Transverse colon (tissue), 4 donors: ENCODE results near the gene KIF12. TPM values are rescaled to one million over a fixed set of nuclear protein-coding genes. Genes with fewer than 3 reads are reported as not detected.

Source experiments
- DNase-seq: peaks from one replicate; pipeline ENCODE4 v3.0.0-alpha.2; 2019
- H3K27ac ChIP-seq, 4 donors: fragments of 200-600 bp; sonication (generic); 2 replicates each; pipeline ENCODE4 v1.5.1; 2016 to 2018; ENCODE audit warnings: inconsistent platforms in 4 of 4
- H3K27me3 ChIP-seq: fragments of 200-600 bp; sonication (generic); 2 replicates; pipeline ENCODE4 v1.5.1; 2017; ENCODE audit warnings: inconsistent platforms
- H3K36me3 ChIP-seq, 4 donors: fragments of 200-600 bp; sonication (generic); 2 replicates each; pipeline ENCODE4 v1.5.1; 2017 to 2019; ENCODE audit warnings: inconsistent platforms in 4 of 4
- H3K4me1 ChIP-seq, 4 donors: fragments of 200-600 bp; sonication (generic); 2 replicates each; pipeline ENCODE4 v1.5.1; 2017 to 2020; ENCODE audit warnings: inconsistent platforms in 4 of 4
- H3K4me3 ChIP-seq, 4 donors: fragments of 200-600 bp; sonication (generic); 1 replicate in 1 of 4; 2 replicates in 3 of 4; pipeline versions ENCODE4 v1.5.1 to v1.6.1; 2017 to 2019; ENCODE audit warnings: inconsistent platforms in 4 of 4
- H3K9me3 ChIP-seq, 2 donors: fragments of 200-600 bp; sonication (generic); 2 replicates each; pipeline ENCODE4 v1.5.1; 2017 to 2019; ENCODE audit warnings: inconsistent platforms in 2 of 2
- EP300 ChIP-seq: sonication (generic); formaldehyde crosslinking; IDR thresholded peaks from one replicate; pipeline ENCODE4 v1.6.1; 2017; ENCODE audit warnings: antibody characterized with exemption, low read depth
- POLR2A ChIP-seq: fragments of 450-650 bp; IDR thresholded peaks from one replicate; pipeline ENCODE4 v1.6.1; 2016; ENCODE audit warnings: antibody characterized with exemption, mild to moderate bottlenecking, moderate library complexity
- POLR2AphosphoS5 ChIP-seq, 3 donors: sonication (generic); formaldehyde crosslinking; IDR thresholded peaks; one replicate each; pipeline ENCODE4 v1.6.1; 2016; ENCODE audit warnings: antibody characterized with exemption in 3 of 3
- WGBS, 2 donors: methylation state at CpG; one replicate each; pipeline ENCODE4 v1.1.5; 2018; ENCODE audit warnings: low coverage in 1 of 2; 5-methylcytosine and 5-hydroxymethylcytosine counted together
- in situ Hi-C, 4 donors: fragments of 200-750 bp; cut with MboI; loops; one replicate each; pipeline versions ENCODE4 v1.15.0 to v1.15.1; 2017; ENCODE audit warnings: low sequenced_read_pairs in 3 of 4, low pct_ligation_motif_present in 1 of 4, low pct_unique_long_range_greater_than_20kb in 1 of 4
- intact Hi-C: fragments of 100-400 bp; cut with DNase I; formaldehyde crosslinking; loops from one replicate; pipeline ENCODE4 v1.15.1; 2023; ENCODE audit warnings: low total_unique reads
- total RNA-seq, 4 donors: library from RNA; depleted of rRNA; stranded (reverse); fragments of >200 nt; gene quantifications; one replicate each; pipeline ENCODE4 v1.1.0, GENCODE V29; 2016
- TF ChIP-seq, protein P1 (sequence below), 5 experiments: fragments of 200-600 bp in 3 of 5; fragments of 450-650 bp in 2 of 5; sonication (generic) in 3 of 5; IDR thresholded peaks; 1 replicate in 2 of 5; 2 replicates in 3 of 5; pipeline ENCODE4 v1.5.1; 2016 to 2017; ENCODE audit warnings: antibody characterized with exemption in 5 of 5, inconsistent platforms in 3 of 5, mild to moderate bottlenecking in 2 of 5, moderate library complexity in 1 of 5

The KIF12 gene
- total RNA-seq, 4 donors from 2014 or later, result 10.6 to 37.2 (median 20.0) TPM

DNA sequence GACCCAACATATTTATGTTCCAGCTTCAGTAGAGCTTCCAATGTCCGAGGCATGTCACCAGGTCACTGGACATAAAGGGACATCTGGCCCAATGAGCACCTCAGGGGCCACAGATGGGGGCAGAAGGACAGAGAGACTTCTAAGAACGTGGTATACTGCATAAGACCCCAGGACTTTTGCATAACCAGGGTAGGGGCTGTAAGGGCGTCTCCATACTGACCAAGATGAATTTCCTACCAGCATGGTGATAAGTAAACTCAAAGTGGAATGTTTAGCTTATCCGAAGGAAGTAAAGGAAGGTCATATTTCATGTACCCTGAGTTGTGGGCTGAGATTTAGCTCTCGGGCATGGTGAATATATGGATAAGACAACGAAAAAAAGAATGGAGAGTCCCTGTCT, 38.7 kb upstream of the KIF12 start:
- H3K27ac ChIP-seq, result no peak overlapping the region
- no peak for DNase-seq
- H3K9me3 ChIP-seq, result no peaks in the 10 kb centered on the region
- WGBS, 2 donors, result 79 to 100% methylated on average over 1 to 6 of the region's 6 CpGs
- H3K27me3 ChIP-seq, result no peaks in the 10 kb centered on the region
- intact Hi-C loops, result no loop called here
- TF ChIP-seq POLR2A (no peak), EP300 (no peak), POLR2AphosphoS5 (IDR thresholded peaks at IDR 0.05) (no peak)
- TF ChIP-seq, protein P1, sequence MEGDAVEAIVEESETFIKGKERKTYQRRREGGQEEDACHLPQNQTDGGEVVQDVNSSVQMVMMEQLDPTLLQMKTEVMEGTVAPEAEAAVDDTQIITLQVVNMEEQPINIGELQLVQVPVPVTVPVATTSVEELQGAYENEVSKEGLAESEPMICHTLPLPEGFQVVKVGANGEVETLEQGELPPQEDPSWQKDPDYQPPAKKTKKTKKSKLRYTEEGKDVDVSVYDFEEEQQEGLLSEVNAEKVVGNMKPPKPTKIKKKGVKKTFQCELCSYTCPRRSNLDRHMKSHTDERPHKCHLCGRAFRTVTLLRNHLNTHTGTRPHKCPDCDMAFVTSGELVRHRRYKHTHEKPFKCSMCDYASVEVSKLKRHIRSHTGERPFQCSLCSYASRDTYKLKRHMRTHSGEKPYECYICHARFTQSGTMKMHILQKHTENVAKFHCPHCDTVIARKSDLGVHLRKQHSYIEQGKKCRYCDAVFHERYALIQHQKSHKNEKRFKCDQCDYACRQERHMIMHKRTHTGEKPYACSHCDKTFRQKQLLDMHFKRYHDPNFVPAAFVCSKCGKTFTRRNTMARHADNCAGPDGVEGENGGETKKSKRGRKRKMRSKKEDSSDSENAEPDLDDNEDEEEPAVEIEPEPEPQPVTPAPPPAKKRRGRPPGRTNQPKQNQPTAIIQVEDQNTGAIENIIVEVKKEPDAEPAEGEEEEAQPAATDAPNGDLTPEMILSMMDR (IDR thresholded peaks at IDR 0.05), result no peak
- H3K36me3 ChIP-seq, result no peaks in the 10 kb centered on the region
- peaks cover 0 to 11% (median 2%) of the 10 kb centered on the region in 4 donors for H3K4me1 ChIP-seq
- no peak overlapping the region for H3K4me3 ChIP-seq
- in situ Hi-C loops, result no loop called here

DNA sequence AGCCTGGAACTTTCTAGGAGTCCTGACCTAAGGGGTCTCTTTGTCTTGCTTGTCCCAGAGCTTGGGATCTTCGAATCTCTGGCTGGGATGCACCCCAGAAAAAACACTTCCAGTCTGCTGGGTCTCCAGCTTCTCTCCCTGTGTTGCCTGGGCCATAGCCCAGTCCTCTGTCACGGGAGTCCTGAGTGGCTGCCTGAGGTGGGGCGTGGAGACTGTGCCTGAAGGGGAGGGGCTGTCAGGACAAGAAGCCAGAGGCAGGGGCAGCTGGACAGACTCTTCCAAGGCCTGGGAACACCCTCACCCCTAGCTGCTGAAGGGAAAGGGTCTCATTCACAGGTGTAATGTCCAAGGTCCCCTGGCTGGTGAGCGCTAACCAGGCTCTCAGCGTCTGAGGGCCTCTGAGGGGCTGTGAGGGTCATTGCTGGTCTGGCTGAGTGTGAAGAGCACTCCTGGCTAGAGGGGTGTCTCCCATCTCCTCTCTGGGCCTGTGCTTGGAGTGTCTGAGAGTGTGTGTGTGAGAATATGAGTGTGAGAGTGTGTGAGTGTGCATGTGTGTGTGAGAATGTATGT, 35.8 kb upstream of the KIF12 start:
- 55 to 85% methylated on average over 5 of the region's 5 CpGs for WGBS, 2 donors
- intact Hi-C loops, result no loop called here

DNA sequence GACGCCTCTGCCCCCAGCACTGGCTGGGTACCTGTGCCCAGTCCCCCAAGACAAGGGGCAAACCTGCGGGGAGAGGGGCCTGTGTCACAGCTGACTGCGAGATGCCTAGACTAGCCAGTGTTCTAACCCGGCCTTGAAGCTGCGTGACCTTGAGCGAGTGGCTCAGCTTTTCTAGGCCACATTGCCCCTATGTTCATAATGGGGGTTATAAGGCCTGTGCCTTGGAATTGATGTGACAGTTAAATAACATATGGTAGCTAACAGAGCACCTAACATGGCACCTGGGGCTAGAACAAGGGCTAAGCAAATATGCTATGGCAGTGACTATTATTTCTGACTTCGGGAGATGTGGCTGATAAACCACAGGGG, 33.4 kb upstream of the KIF12 start:
- Histone ChIP-seq H3K27ac (no peak overlapping the region), H3K9me3 (no peaks in the 10 kb centered on the region), H3K4me3 (no peak overlapping the region), H3K4me1 (no peaks in the 10 kb centered on the region), H3K36me3 (no peaks in the 10 kb centered on the region), H3K27me3 (no peaks in the 10 kb centered on the region)
- intact Hi-C loops, result no loop called here
- WGBS, 2 donors, result 92% methylated on average over 7 of the region's 7 CpGs; no CpG with 5 or more reads in 1 of the 2 donors
- TF ChIP-seq, protein P1 (IDR thresholded peaks at IDR 0.05), result no peak
- TF ChIP-seq POLR2AphosphoS5 (IDR thresholded peaks at IDR 0.05), result no peak
- TF ChIP-seq POLR2A, result no peak
- no peak for TF ChIP-seq EP300
- no peak for DNase-seq
- in situ Hi-C loops, result no loop called here

More for the DNA sequence above, 35.8 kb upstream of the KIF12 start:
- H3K27me3 ChIP-seq, result no peaks in the 10 kb centered on the region
- DNase-seq, result no peak
- no peaks in the 10 kb centered on the region for H3K9me3 ChIP-seq
- TF ChIP-seq EP300, result no peak
- TF ChIP-seq POLR2A, result no peak
- TF ChIP-seq, protein P1 (IDR thresholded peaks at IDR 0.05), result no peak
- no peak for TF ChIP-seq POLR2AphosphoS5 (IDR thresholded peaks at IDR 0.05)
- no peaks in the 10 kb centered on the region for H3K4me1 ChIP-seq
- in situ Hi-C loops, result no loop called here
- no peak overlapping the region for H3K4me3 ChIP-seq
- no peak overlapping the region for H3K27ac ChIP-seq
- no peaks in the 10 kb centered on the region for H3K36me3 ChIP-seq

DNA sequence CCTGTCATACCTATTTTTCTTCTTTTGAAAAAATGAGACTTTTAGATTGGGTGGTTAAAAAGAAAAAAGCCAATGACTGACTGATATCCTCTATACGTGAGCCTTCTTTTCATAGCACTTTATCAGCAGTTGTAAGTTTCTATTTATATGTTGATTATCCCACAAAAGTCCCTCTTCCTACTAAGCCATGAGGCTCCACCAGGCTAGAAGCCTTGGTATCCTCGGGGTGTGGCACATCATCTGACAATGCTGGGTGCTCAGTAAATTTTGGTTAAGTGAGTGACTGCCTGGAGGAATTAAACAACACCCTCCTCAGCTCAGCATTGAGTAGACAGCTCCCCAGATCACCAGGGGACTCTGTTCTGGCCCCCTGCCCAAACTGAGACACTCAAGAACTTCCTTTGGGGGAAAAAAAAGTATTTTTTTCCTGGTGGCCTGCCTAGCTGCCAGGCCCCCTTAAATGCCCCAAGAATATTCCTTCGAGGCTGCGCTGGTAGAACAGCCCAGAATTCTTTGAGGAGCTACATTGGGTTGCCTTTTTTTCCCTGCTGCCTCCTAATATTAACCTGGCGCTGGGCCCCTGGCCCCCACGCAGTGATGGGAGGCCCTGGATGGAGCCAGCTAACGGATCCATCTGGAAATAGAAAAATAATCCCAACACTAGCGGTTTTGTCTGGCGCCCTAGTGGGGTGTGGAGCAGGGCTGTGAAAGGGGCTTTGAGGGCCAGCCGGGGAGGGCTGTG, 32.9 kb upstream of the KIF12 start:
- no peaks in the 10 kb centered on the region for H3K9me3 ChIP-seq
- intact Hi-C loops (no loop called here), in situ Hi-C loops (no loop called here)
- no peaks in the 10 kb centered on the region for H3K36me3 ChIP-seq
- TF ChIP-seq EP300 (no peak), POLR2AphosphoS5 (IDR thresholded peaks at IDR 0.05) (no peak)
- TF ChIP-seq, protein P1 (IDR thresholded peaks at IDR 0.05), result no peak
- WGBS, 2 donors, result 70 to 83% methylated on average over 2 to 10 of the region's 10 CpGs
- no peaks in the 10 kb centered on the region for H3K27me3 ChIP-seq
- H3K4me3 ChIP-seq, result no peak overlapping the region
- no peak for DNase-seq
- H3K4me1 ChIP-seq, result no peaks in the 10 kb centered on the region
- H3K27ac ChIP-seq, result no peak overlapping the region
